HepG2 (cell line): Measurements from ENCODE around the gene RTBDN. TPM values are rescaled to one million over a fixed set of nuclear protein-coding genes. Genes with fewer than 3 reads are reported as not detected.

Experiments used
- ARNT2 ChIP-seq: sonication (generic); formaldehyde crosslinking; IDR thresholded peaks from 2 replicates; pipeline ENCODE4 v1.8.0; 2022; ENCODE audit warnings: mild to moderate bottlenecking, low read depth, missing genetic modification reagents, moderate library complexity
- ATF7 ChIP-seq, 2 experiments: fragments of 450-650 bp in 1 of 2; sonication (generic) in 1 of 2; formaldehyde crosslinking in 1 of 2; IDR thresholded peaks; 2 replicates each; pipeline versions ENCODE4 v1.4.0 to v1.6.1; 2016 to 2020; ENCODE audit warnings: antibody characterized with exemption in 1 of 2, mild to moderate bottlenecking in 1 of 2, missing genetic modification reagents in 1 of 2
- CAMTA2 ChIP-seq: sonication (generic); formaldehyde crosslinking; IDR thresholded peaks from 2 replicates; pipeline ENCODE4 v1.4.0; 2020; ENCODE audit warnings: mild to moderate bottlenecking, missing genetic modification reagents, borderline replicate concordance
- FOXO1 ChIP-seq: sonication (generic); formaldehyde crosslinking; IDR thresholded peaks from 2 replicates; pipeline ENCODE4 v1.4.0; 2020; ENCODE audit warnings: missing genetic modification reagents
- GABPA ChIP-seq, 2 experiments: IDR thresholded peaks; 2 replicates each; pipeline ENCODE4 v1.6.1; 2011 to 2016; ENCODE audit warnings: low read depth in 2 of 2, low read length in 1 of 2, missing biosample characterization in 1 of 2, missing genetic modification characterization in 1 of 2
- GZF1 ChIP-seq: sonication (generic); formaldehyde crosslinking; IDR thresholded peaks from 2 replicates; pipeline ENCODE4 v1.5.1; 2020; ENCODE audit warnings: mild to moderate bottlenecking, missing genetic modification reagents
- HOXA5 ChIP-seq: sonication (generic); formaldehyde crosslinking; IDR thresholded peaks from 2 replicates; pipeline ENCODE4 v1.4.0; 2020; ENCODE audit warnings: missing genetic modification reagents
- MBD4 ChIP-seq: IDR thresholded peaks from 2 replicates; pipeline ENCODE4 v1.6.1; 2012; ENCODE audit warnings: low read length, inconsistent platforms, borderline replicate concordance
- MTF1 ChIP-seq: sonication (generic); formaldehyde crosslinking; IDR thresholded peaks from 2 replicates; pipeline ENCODE4 v1.5.0; 2020; ENCODE audit warnings: missing genetic modification reagents
- PHF20 ChIP-seq: sonication (generic); formaldehyde crosslinking; IDR thresholded peaks from 2 replicates; pipeline ENCODE4 v1.5.0; 2020; ENCODE audit warnings: mild to moderate bottlenecking, missing genetic modification reagents
- SRSF9 ChIP-seq: fragments of 200-400 bp; formaldehyde crosslinking; IDR thresholded peaks from 2 replicates; pipeline ENCODE4 v1.6.1; 2018; ENCODE audit warnings: borderline replicate concordance, mild to moderate bottlenecking, low read depth, low read length; ENCODE audit not compliant: insufficient read depth, poor library complexity, severe bottlenecking
- TCF7 ChIP-seq: sonication (generic); IDR thresholded peaks from 2 replicates; pipeline ENCODE4 v1.6.1; 2016; ENCODE audit warnings: antibody characterized with exemption, low read depth
- ZNF264 ChIP-seq: sonication (generic); formaldehyde crosslinking; IDR thresholded peaks from 2 replicates; pipeline ENCODE4 v1.4.0; 2020; ENCODE audit warnings: missing genetic modification reagents
- ZNF30 ChIP-seq: sonication (generic); formaldehyde crosslinking; IDR thresholded peaks from 2 replicates; pipeline ENCODE4 v1.5.0; 2020; ENCODE audit warnings: mild to moderate bottlenecking, missing genetic modification reagents
- ZNF468 ChIP-seq: sonication (generic); formaldehyde crosslinking; IDR thresholded peaks from 2 replicates; pipeline ENCODE4 v1.8.0; 2022; ENCODE audit warnings: mild to moderate bottlenecking, moderate library complexity, missing genetic modification reagents
- ZNF530 ChIP-seq: sonication (generic); formaldehyde crosslinking; IDR thresholded peaks from 2 replicates; pipeline ENCODE4 v1.5.0; 2020; ENCODE audit warnings: low read depth, mild to moderate bottlenecking, missing genetic modification reagents
- ZNF547 ChIP-seq: sonication (generic); formaldehyde crosslinking; IDR thresholded peaks from 2 replicates; pipeline ENCODE4 v1.5.1; 2020; ENCODE audit warnings: mild to moderate bottlenecking, missing genetic modification reagents
- polyA plus RNA-seq, 8 experiments: library from polyadenylated mRNA; depleted of rRNA in 3 of 8; stranded (reverse) in 7 of 8; unstranded in 1 of 8; fragments of >200 nt; fragmentation: Illumina TruSeq in 4 of 8; extraction: Trizol in 4 of 8; gene quantifications; 2 replicates each; pipeline versions ENCODE4 v1.2.1 to v1.2.3, GENCODE V29; 2011 to 2016; ENCODE audit warnings: low read depth in 4 of 8, missing spikeins in 1 of 8, mixed read lengths in 1 of 8; ENCODE audit not compliant: insufficient read depth in 1 of 8
- total RNA-seq, 5 experiments: library from RNA; depleted of rRNA; stranded (reverse); fragments of >200 nt; fragmentation: Illumina TruSeq; extraction: Trizol; gene quantifications; 2 replicates each; pipeline ENCODE4 v1.2.3, GENCODE V29; 2016; ENCODE audit warnings: low read depth in 1 of 5
- TF ChIP-seq, protein P1 (sequence below): IDR thresholded peaks from 2 replicates; pipeline ENCODE4 v1.6.1; 2016; ENCODE audit warnings: mild to moderate bottlenecking
- TF ChIP-seq, protein P2 (sequence below): sonication (generic); formaldehyde crosslinking; IDR thresholded peaks from 2 replicates; pipeline ENCODE4 v1.4.0; 2020; ENCODE audit warnings: mild to moderate bottlenecking, missing genetic modification reagents
- TF ChIP-seq, protein P3 (sequence below): sonication (generic); formaldehyde crosslinking; IDR thresholded peaks from 2 replicates; pipeline ENCODE4 v1.4.0; 2020; ENCODE audit warnings: missing genetic modification reagents, borderline replicate concordance

The RTBDN gene
- total and polyA plus RNA-seq, 2 of the 13 experiments (the other 11 are each of a cell fraction or from before 2014, with no cell fraction given) = 0.27 to 0.48 TPM

DNA sequence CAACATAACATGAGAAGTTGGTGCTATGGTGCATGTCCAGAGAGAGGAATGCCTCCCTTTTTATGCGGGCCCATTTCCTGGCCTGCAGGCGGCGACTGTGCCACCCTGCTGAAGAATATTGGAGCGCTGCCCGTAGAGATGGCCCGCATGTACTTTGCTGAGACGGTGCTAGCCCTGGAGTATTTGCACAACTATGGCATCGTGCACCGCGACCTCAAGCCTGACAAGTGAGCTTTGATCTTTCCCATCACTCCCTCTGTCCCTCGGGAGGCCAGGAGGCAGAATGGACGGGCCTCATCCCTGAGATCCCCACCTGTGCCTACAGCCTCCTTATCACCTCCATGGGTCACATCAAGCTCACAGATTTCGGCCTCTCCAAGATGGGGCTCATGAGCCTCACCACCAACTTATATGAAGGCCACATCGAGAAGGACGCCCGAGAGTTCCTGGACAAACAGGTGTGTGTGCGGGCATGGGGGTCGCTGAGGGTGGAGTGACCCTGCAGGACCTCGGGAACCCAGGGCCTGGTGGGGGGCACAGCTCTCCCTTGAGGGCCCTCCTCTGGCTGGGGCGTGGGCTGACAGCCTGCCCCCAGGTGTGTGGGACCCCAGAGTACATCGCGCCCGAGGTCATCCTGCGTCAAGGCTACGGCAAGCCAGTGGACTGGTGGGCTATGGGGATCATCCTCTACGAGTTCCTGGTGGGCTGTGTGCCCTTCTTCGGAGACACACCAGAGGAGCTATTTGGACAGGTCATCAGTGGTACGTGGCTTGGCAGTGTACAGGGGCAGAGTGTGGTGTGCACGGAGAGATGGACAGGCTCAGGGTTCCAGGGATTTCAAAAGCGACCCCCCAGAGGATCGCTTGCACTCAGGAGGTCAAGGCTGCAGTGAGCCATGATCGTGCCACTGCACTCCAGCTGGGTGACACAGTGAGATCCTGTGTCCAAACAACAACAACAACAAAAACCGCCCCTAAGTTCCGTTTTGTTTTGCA is 30.6 kb upstream of the RTBDN start (continued):
- no peak for TF ChIP-seq SRSF9
- TF ChIP-seq CAMTA2 (CRISPR knock-in tag) = no peak
- no peak for TF ChIP-seq TCF7
- TF ChIP-seq ZNF530 (CRISPR knock-in tag) = no peak
- 0 out of 2 replicates have a peak, but pooled peaks have one; percentile 35 for TF ChIP-seq ZNF264 (CRISPR knock-in tag)
- TF ChIP-seq ATF7 (IDR thresholded peaks at IDR 0.05) = no peak
- TF ChIP-seq ATF7 (CRISPR knock-in tag; IDR thresholded peaks at IDR 0.05) = no peak
- no peak for TF ChIP-seq MBD4
- TF ChIP-seq FOXO1 (CRISPR knock-in tag) = no peak; the same call in 1 of the 2 replicates
- peak; percentile 33; the same call in 1 of the 2 replicates for TF ChIP-seq PHF20 (CRISPR knock-in tag)
- TF ChIP-seq GZF1 = no peak
- TF ChIP-seq HOXA5 (CRISPR knock-in tag) = no peak
- no peak for TF ChIP-seq GABPA (IDR thresholded peaks at IDR 0.05; ENCODE audit: low read depth, low read length)
- no peak for TF ChIP-seq GABPA (CRISPR knock-in tag; IDR thresholded peaks at IDR 0.05; ENCODE audit: low read depth)
- TF ChIP-seq, protein P1, sequence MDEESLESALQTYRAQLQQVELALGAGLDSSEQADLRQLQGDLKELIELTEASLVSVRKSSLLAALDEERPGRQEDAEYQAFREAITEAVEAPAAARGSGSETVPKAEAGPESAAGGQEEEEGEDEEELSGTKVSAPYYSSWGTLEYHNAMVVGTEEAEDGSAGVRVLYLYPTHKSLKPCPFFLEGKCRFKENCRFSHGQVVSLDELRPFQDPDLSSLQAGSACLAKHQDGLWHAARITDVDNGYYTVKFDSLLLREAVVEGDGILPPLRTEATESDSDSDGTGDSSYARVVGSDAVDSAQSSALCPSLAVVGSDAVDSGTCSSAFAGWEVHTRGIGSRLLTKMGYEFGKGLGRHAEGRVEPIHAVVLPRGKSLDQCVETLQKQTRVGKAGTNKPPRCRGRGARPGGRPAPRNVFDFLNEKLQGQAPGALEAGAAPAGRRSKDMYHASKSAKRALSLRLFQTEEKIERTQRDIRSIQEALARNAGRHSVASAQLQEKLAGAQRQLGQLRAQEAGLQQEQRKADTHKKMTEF = no peak
- no peak for TF ChIP-seq MTF1 (CRISPR knock-in tag)
- TF ChIP-seq ARNT2 (CRISPR knock-in tag) = no peak
- no peak for TF ChIP-seq ZNF468 (CRISPR knock-in tag)
- TF ChIP-seq, protein P2, sequence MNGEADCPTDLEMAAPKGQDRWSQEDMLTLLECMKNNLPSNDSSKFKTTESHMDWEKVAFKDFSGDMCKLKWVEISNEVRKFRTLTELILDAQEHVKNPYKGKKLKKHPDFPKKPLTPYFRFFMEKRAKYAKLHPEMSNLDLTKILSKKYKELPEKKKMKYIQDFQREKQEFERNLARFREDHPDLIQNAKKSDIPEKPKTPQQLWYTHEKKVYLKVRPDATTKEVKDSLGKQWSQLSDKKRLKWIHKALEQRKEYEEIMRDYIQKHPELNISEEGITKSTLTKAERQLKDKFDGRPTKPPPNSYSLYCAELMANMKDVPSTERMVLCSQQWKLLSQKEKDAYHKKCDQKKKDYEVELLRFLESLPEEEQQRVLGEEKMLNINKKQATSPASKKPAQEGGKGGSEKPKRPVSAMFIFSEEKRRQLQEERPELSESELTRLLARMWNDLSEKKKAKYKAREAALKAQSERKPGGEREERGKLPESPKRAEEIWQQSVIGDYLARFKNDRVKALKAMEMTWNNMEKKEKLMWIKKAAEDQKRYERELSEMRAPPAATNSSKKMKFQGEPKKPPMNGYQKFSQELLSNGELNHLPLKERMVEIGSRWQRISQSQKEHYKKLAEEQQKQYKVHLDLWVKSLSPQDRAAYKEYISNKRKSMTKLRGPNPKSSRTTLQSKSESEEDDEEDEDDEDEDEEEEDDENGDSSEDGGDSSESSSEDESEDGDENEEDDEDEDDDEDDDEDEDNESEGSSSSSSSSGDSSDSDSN (CRISPR knock-in tag) = peak; percentile 59
- TF ChIP-seq ZNF547 (CRISPR knock-in tag) = no peak
- TF ChIP-seq ZNF30 = no peak
- TF ChIP-seq, protein P3, sequence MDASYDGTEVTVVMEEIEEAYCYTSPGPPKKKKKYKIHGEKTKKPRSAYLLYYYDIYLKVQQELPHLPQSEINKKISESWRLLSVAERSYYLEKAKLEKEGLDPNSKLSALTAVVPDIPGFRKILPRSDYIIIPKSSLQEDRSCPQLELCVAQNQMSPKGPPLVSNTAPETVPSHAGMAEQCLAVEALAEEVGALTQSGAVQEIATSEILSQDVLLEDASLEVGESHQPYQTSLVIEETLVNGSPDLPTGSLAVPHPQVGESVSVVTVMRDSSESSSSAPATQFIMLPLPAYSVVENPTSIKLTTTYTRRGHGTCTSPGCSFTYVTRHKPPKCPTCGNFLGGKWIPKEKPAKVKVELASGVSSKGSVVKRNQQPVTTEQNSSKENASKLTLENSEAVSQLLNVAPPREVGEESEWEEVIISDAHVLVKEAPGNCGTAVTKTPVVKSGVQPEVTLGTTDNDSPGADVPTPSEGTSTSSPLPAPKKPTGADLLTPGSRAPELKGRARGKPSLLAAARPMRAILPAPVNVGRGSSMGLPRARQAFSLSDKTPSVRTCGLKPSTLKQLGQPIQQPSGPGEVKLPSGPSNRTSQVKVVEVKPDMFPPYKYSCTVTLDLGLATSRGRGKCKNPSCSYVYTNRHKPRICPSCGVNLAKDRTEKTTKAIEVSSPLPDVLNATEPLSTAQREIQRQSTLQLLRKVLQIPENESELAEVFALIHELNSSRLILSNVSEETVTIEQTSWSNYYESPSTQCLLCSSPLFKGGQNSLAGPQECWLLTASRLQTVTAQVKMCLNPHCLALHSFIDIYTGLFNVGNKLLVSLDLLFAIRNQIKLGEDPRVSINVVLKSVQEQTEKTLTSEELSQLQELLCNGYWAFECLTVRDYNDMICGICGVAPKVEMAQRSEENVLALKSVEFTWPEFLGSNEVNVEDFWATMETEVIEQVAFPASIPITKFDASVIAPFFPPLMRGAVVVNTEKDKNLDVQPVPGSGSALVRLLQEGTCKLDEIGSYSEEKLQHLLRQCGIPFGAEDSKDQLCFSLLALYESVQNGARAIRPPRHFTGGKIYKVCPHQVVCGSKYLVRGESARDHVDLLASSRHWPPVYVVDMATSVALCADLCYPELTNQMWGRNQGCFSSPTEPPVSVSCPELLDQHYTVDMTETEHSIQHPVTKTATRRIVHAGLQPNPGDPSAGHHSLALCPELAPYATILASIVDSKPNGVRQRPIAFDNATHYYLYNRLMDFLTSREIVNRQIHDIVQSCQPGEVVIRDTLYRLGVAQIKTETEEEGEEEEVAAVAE (CRISPR knock-in tag) = peak; percentile 61; the same call in 1 of the 2 replicates
